Urothelium cell line (cell line): Measurements from ENCODE around the gene SS18L1.
"Not testable (repeated sequence)": the region's sequence is repeated elsewhere in the genome, so short reads cannot be mapped to it uniquely, and the experiment has no call there.

Source experiments
- DNase-seq: peaks from one replicate; pipeline ENCODE4 v3.0.0; 2011; ENCODE audit warnings: low spot score, mixed read lengths
- FAIRE-seq: peaks from 2 replicates; lab custom pipeline; 2011; peaks lifted over from hg19 to GRCh38; lab: Jason Lieb, UNC

Gene SS18L1

DNA sequence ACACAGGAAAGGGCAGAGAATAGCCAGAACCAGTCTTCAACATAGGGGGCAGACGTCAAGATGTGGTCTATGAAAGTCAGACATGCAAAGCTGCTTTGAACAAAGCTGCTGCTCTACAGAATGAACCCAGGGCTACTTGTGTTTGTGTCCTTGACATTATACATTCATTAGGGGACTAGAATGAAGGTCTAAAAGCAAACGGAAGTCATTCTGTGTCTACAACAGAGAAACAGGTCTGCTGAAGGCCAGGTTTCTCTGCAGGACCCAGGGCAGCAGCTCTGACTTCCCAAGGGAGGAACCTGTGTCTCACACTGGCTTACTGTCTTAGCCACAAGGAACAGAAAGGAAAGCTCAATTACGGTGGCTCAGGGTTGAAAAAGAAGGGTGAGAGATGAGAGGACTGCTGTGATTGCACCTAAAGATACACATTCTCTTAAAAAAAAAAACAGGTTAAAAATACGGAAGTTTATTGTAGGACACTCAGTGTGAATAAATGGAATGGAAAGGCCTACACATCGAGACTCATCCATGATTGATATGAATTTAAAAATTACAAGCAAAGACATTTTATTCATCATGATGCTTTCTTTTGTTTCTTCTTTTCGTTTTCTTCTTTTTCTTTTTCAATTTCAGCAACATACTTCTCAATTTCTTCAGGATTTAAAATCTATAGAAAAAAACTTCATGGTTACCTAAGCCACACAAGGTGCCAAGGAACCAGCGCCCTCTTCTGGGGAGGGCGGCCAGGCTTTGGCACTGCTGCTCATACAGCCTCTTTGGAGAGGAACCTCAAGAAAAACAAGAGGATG lies 7.1 kb upstream of the SS18L1 start:
- FAIRE-seq: no peak
- DNase-seq: peak; percentile 72

DNA sequence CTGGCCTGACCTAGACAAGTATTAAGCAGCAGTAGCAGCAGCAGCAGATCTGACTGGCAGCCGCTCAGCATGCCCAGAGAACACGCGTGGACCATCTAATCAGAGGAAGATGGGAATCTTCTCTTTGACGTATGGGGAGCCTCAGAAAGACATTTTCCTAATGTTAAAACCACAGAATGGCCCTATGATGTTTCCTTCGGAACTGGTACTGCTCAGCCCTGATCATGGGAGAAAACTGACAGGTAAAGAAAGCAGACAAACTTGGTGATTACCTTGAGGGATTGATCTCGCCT lies 6.5 kb upstream of the SS18L1 start:
- DNase-seq (no peak), FAIRE-seq (no peak)

DNA sequence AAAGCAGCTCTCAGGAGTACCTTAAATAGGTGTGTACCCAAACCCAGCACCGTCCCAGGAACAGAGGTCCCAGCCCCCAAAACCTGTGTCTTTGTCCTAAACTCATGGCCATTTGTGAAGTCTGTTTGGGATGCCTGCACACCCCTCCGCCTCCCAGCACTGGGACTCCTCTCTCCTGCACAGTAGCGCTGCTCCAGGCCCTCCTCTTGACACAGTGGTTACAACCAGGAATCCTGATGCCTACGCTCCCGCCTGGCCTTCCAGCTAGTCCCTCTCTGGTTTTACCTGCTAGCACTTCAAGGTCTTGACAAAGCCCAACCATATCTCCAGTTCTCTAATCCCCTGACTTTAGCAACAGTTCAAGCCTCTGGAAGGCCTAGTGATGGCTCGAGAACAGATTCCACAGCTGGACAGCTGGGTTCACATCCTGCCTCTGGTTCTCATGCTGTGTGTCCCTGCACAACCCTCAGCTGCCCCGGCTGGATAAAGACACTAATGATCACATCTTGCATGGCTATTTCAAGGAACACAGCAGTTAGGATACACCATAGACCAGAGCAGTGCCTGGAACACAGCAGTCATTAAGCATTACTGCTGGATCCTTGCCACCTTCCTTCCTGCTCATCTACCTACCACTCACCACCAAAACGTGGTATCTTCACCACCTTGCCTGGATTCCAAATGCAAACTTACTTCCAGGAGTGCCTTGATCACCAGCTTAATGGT lies 5.9 kb upstream of the SS18L1 start:
- no peak for FAIRE-seq
- no peak for DNase-seq

DNA sequence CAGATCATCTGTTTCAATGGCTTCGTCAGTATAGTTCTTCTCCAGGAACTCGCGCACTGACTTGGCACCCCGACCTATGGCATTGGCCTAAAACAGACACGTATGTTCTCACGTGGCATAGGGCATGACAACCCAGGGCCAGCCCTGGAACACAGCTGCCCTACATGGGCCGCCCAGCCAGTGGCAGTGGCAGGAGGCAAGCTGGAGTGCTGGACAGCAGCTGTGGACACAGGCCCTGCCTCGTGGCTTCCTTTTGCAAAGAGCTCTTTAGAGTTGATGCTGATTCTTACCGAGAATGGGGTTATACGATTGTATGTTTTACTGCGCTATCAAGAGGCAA lies 5.4 kb upstream of the SS18L1 start:
- no peak for FAIRE-seq
- no peak for DNase-seq

DNA sequence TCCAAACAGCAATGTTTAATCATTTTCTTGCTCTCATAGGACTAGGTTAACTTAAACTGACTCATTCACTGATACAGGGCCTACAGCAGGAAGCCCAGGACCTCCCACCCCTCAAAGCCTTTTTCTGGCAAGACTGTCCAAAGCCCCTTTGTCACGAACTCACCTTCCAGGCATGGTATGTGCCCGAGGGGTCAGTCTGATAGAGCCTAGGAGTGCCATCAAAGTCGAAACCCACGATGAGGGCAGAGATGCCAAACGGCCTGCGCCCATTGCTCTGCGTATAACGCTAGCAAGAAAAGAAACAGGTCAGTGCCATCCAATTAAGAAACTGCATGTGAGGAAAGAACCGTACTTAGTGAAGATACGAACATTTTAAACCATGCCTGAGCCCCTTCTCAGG lies 4.7 kb upstream of the SS18L1 start:
- FAIRE-seq (no peak), DNase-seq (no peak)

DNA sequence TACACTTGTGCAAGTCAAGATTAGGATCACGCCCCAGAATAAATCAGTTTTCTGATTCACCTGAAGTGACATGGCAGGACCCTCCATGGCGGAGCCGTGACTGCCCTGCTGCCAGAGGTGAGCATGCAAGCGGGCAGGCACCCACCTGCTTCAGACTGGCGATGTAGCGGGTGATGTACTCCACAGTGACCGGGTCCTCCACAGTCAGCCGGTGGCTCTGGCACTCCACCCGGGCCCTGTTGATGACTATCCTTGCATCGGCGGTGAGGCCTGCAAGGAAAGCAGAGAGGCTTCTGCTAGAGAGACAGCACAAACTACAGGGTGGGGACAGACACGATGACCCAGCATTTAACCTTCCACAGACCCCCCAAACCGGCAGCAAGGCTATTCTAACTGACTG lies 3.9 kb upstream of the SS18L1 start:
- DNase-seq: no peak
- FAIRE-seq: no peak

DNA sequence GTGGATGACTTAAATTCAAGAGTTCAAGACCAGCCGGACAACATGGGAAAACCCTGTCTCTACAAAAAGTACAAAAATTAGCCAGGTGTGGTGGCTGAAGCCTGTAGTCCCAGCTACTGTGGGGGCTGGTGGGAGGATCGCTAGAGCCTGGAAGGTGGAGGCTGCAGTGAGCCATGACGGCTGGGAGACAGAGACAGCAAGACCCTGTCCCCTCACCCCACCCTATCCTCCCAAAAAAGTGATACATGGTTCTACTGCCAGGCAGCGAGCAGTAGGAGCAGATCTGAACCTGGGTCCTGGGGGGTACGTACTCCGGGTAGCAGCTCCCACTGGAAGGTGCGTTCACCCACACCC lies 2.5 kb upstream of the SS18L1 start:
- DNase-seq (no peak), FAIRE-seq (no peak)

DNA sequence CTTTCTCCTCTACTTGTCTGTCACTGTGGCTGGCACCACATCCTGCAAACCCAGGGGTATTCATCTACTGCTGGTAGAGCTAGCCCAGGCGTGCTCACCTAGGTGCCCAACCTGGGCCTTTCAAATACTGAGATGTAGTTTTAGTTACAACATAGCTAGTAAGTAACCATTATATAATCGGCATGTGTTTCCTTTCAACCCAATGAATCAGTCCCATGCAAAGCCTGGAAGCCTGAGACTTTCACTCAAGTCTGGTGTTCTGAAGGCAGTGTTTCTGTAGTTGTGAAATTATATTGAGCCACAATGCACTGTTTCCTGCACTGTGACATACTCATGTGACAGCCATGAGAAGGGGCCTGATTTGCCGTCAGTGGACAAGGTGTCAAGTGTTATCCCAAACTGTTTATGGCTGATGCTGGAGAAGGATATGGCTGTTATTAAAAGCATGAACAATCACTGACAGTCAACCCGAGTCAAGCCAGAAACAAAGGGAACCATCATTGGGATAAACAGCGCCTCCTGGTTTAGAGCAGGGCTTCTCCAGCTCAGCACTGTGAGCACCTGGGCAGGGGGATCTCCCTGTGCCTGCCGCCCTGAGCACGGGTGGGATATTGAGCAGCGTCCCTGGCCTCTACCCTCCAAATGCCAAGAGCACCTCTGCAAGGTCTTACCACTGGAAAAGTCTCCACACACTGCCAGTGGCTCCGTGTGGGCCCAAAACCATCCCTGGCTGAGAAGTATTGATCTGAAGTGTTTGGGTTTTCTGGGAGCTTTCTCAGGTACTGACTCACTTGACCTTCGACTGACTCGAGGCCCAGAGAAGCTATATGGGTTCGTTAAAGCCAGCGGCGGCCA lies 1.9 kb upstream of the SS18L1 start:
- no peak for FAIRE-seq

DNA sequence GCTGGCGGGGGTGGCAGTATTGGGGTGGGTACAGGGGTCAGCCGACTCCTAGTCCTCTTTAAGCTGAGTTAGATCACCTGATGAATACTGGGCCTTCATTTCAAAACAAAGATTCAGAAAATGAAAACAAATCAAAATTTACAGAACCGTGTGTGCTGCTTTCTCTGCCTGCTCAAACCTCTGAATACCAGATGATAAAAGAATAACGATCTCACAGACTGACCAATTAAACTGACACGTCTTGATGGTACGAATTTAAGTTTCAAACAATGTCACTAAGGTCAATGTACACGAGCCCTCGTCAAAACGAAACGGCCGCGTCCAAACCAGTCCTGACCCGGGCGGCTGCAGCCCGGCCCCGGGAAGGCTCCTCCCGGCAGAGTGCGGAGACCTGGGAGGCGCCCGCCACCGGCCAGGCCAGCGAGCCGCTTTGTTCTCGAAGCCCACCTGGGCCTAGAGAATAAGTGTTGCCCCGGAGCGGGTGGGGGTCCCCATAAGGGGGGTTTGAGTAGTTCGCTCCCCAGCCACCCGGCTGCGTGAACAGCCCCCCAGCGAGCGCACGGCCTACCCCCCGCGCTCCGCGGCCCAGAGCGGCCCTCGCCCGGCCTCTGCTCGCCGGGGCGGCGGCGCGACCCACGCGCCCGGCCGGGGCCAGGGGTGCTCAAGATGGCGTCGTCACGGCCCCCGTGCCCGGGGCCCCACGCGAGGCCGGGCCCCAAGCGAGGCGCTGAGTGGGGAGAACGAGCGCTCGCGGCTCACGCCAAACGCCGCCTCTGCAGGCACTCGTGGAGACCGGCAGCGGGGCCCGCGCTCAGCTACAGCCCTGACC lies 1.1 kb upstream of the SS18L1 start:
- FAIRE-seq (no peak), DNase-seq (peak; percentile 32)

More for the DNA sequence above, 1.9 kb upstream of the SS18L1 start:
- peak; percentile 46 for DNase-seq

DNA sequence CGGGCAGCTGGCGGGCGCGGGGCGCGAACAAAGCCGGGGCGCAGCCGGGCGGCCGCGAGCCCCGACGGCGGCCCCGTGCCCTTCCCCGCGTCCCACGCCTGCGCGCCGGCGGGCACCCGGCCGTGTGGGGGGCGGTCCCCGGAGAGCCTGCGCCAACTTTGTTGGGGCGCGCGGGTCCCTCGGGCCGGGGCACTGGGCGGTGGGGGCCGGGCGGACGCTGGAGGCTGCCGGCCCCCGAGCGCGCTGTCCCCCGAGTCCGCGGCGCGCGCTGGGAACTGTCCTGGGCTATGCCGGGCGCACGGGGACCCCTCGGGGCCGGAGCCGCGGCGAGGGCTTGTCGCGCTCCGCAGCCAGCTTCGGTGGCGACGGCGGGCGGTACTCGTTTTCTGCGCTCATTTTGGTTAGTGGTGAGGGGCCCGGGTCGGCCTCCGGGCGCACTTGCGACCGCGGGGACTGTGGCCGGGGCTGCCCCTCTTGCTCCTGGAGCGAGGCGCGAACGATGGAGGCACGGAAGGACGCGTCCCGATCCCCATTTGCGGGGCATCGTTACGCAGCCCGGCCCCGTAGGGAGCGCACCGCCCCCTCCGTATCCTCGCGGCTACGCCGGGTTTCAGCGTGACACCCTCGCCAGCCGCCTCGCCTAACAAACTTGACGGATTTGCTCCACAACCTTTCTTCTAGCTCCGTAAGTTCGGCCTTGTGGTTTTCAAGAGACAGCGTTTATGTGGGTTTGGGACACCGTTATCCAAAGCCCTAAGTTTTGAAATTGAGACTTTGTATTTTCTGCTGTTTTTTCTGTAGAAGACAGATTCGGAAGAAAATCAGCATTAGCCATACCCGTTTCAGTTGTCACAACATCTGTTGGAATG lies 622 bp downstream of the SS18L1 start:
- no peak for FAIRE-seq
- DNase-seq: peak; percentile 80

DNA sequence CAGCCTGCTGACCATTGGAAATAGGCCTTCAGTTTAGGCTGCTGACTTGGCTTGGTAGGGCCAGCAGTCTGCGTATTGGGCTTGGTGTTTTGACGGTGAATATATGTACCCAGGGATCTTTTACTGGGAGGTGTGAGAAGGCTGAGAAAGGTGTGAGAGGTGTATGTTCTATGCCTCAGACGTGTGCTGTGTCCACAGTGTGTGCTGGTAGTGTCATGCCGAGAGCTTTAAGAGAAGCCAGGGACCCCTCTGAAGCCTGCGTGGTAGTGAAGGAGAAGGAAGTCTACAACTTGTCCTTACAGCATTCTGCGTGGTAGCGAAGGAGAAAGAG lies 2.1 kb downstream of the SS18L1 start:
- no peak for DNase-seq
- no peak for FAIRE-seq

DNA sequence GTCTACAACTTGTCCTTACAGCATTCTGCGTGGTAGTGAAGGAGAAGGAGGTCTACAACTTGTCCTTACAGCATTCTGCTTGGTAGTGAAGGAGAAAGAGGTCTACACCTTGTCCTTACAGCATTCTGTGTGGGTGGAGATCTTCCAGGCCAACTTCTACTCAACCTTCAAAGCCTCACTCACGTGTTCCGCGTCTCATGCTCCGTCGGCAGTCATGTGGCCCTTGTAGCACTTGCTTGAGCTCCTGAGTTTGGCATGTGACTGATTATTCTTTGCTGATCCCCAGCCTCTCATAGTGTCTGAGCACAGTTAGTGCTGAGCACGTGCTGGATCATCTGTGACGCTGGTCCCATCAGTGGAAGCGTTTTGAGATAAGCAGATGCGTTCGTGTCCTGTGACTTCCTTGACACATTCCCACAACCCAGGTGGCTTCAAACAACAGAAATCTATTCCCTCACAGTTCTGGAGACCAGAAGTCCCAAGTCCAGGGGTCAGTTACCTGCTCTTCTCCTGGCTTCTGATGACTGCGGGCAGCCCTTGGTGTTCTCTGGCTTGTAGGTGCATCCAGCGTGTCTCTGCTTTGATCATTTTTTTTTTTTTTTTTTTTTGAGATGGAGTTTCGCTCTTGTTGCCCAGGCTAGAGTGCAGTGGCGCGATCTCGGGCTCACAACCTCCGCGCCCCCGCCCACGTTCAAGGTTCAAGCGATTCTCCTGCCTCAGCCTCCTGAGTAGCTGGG lies 2.6 kb downstream of the SS18L1 start:
- no peak for FAIRE-seq

DNA sequence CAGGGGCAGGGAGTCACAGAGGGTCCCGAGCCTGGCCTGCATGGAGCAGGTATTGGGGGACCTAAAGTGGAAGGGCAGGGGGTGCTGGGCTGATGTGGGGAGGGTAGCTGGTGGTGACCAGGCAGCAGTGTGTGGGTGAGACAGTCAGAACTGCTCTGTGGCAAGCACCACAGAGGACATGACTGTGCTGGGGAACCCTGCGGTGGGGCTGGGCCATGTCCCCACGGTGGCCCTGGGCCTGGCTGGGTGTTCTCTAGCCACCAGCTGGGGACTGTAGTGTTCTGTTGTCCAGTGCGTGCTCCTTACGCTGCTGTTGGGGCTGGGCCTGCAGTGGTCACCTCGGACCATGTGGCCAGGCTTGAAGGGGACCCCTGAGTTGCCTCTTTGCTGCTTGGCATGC lies 3.6 kb downstream of the SS18L1 start:
- FAIRE-seq: no peak
- no peak for DNase-seq

More for the DNA sequence above, 2.6 kb downstream of the SS18L1 start:
- no peak for DNase-seq

DNA sequence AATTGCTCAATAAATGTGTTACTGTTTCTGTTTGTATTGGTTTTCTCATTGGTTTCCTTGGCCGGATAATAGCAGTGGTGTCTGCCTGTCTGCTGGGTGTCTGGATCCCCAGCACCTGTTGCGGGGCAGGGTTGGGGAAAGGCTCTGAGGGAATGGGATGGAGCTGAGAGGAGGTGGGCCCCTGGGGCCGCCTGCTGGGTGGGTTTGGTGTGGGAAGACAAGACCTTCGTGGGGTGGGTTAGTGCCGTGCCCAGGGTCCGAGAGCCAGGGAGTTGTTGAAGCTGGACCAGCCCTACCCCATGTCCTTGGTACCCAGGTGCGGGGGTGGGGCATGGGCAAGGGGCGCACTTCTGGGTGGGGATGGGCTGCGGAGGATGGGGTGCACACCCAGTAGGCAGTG lies 4.0 kb downstream of the SS18L1 start:
- DNase-seq (no peak), FAIRE-seq (no peak)

DNA sequence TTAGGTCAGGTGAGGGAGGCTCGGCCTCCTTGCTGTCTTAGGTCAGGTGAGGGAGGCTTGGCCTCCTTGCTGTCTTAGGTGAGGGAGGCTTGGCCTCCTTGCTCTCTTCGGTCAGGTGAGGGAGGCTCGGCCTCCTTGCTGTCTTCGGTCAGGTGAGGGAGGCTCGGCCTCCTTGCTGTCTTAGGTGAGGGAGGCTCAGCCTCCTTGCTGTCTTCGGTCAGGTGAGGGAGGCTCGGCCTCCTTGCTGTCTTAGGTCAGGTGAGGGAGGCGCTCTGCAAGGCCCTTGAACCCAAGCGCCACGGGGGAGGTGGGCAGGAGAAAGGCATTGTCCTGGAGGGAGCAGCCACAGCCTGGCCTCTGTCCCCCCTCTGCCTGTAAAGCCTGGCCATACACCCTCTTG lies 4.8 kb downstream of the SS18L1 start:
- DNase-seq, FAIRE-seq: not testable (repeated sequence)

DNA sequence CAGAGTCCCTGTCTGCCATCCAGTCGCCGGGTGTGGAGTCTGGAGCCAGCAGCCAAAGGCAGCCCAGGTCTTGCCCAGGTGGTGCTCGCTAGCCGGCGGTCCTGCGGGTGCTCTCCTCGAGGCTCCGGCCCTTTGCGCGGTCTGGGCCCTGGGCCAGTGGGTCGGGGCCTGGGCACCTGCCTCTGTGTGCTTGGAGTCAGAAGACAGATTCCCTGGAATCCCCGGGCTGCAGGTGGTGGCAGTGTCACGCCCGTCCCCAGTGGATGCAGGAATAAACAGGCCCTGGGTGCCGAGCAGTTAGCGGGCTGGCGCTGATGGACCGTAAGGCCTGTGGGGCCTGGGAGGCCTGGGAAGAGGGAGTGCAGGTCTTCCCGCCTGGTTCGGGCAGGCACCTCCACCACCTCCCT lies 5.3 kb downstream of the SS18L1 start:
- FAIRE-seq: no peak

DNA sequence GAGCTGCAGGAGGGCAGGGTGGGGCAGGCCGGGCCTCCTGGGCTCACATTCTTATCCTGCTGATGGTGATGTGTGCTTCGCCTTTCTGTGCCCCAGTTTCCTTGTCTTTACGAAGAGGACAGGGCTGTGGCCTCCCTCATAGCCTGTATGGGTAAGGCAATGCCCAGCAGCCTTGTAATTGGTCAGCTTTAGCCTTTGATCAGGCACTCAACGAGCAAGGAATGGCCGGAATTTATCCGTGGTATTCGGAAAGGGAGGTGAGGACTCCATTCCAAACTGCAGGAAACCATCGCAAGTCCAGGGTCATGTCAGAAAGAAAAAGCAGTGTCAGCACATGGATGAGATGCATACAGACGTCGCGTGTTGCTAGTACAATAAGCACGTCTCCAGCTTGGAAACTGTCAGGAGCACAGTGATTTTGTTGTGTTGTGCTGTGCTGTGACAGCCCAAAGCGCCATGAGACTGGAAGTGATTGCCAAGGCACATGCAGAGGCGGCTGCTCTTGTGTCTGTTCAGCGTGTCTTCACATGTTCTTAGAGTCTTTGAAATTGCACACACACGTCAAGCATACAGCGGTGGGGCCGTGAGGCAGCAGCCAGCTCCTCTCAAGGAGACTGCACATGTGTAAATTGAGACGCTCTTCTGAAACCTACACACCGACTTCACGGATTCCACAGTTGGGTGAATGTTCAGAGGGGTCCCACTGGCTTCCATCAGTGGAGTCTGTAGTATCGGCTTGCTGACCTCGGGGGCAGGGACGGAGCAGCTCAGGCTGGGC lies 6.2 kb downstream of the SS18L1 start:
- DNase-seq: no peak
- FAIRE-seq: no peak

More for the DNA sequence above, 5.3 kb downstream of the SS18L1 start:
- DNase-seq: no peak

DNA sequence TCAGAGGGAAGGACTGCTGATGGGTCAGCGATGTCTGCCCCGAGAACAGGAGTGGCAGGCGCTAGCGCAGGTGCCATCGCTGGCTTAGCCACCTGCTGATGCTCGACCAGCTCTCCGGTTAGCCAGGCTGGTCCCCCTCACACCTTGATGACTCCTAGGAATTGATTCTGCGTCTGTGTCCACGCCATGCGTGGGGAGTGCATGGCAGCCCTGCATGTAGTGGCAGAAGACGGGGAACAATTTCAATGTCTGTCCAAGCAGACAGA lies 6.7 kb downstream of the SS18L1 start:
- no peak for FAIRE-seq
- no peak for DNase-seq

DNA sequence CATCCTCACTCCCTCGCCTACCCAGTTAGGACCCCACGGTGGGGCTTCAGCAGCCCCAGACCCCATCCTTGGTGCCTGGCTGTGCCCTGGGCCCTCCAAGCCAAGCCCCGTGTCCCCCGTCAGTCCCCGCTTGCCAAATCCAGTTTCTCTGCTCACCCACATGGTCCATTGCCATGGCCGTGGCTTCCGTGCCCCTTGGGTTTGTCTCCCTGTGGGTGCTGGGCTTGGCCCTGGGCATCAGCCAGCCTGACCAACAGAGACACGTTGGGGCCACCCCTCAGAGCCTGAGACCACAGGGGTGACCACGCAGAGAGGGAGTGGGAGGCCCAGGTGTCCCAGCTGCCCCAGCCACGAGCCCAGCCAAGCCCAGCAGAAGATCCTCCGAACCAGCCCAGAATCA lies 7.7 kb downstream of the SS18L1 start:
- FAIRE-seq (no peak), DNase-seq (no peak)
